SK-N-SH treated with all-trans-retinoic acid at 6 μM for 48 hours (cell line): ENCODE data around the gene MLLT1.

Experiments
- OSR1 ChIP-seq: fragments of 250-450 bp; sonication (Bioruptor Pico); IDR thresholded peaks from 2 replicates; pipeline ENCODE4 v1.8.0; 2022; ENCODE audit warnings: moderate library complexity, mild to moderate bottlenecking, inconsistent platforms
- PATZ1 ChIP-seq: fragments of 250-450 bp; sonication (Bioruptor Pico); IDR thresholded peaks from 2 replicates; pipeline ENCODE4 v1.8.0; 2020; ENCODE audit warnings: mild to moderate bottlenecking, moderate library complexity, borderline replicate concordance
- POU6F1 ChIP-seq: fragments of 250-450 bp; sonication (Bioruptor Pico); IDR thresholded peaks from 2 replicates; pipeline ENCODE4 v1.8.0; 2021; ENCODE audit warnings: low read depth, mild to moderate bottlenecking, moderate library complexity, borderline replicate concordance
- RARB ChIP-seq: fragments of 250-450 bp; sonication (Bioruptor Pico); IDR thresholded peaks from 2 replicates; pipeline ENCODE4 v1.8.0; 2021; ENCODE audit warnings: mild to moderate bottlenecking, moderate library complexity
- SNAI2 ChIP-seq: fragments of 250-450 bp; sonication (Bioruptor Pico); IDR thresholded peaks from 2 replicates; pipeline ENCODE4 v1.5.0; 2020; ENCODE audit warnings: mild to moderate bottlenecking, moderate library complexity
- TOX ChIP-seq: fragments of 250-450 bp; sonication (Bioruptor Pico); IDR thresholded peaks from 2 replicates; pipeline ENCODE4 v1.8.0; 2021; ENCODE audit warnings: mild to moderate bottlenecking, moderate library complexity, borderline replicate concordance
- TSHZ2 ChIP-seq: fragments of 250-450 bp; sonication (Bioruptor Pico); IDR thresholded peaks from 2 replicates; pipeline ENCODE4 v1.5.0; 2020; ENCODE audit warnings: mild to moderate bottlenecking, moderate library complexity
- ZFP30 ChIP-seq: fragments of 450-650 bp; formaldehyde crosslinking; IDR thresholded peaks from 2 replicates; pipeline ENCODE4 v1.5.0; 2022; ENCODE audit warnings: mild to moderate bottlenecking, moderate library complexity
- ZNF70 ChIP-seq: fragments of 450-650 bp; formaldehyde crosslinking; IDR thresholded peaks from 2 replicates; pipeline ENCODE4 v1.5.0; 2020; ENCODE audit warnings: mild to moderate bottlenecking, moderate library complexity
- ZNF8 ChIP-seq: fragments of 450-650 bp; formaldehyde crosslinking; IDR thresholded peaks from 2 replicates; pipeline ENCODE4 v1.5.0; 2020; ENCODE audit warnings: mild to moderate bottlenecking, moderate library complexity

- TF ChIP-seq ZFP30 (CRISPR knock-in tag) (no peak), OSR1 (CRISPR knock-in tag) (no peak), TOX (CRISPR knock-in tag) (no peak), ZNF8 (no peak), PATZ1 (CRISPR knock-in tag) (no peak), RARB (CRISPR knock-in tag) (no peak), ZNF70 (CRISPR knock-in tag) (no peak), SNAI2 (CRISPR knock-in tag) (no peak), TSHZ2 (CRISPR knock-in tag) (no peak), POU6F1 (CRISPR knock-in tag) (no peak)
These were observed 57.7 kb downstream of the MLLT1 start for GRCh38 chr19:6221878-6222746.
